CD4-positive, alpha-beta T cell treated with Interleukin-6 for 4 hours (primary cell): ENCODE data around the gene TBC1D14.

ENCODE experiments used
- DNase-seq: peaks from one replicate; pipeline ENCODE4 v3.0.0-alpha.2; 2020; ENCODE audit warnings: mixed read lengths

The TBC1D14 gene

GRCh38 chr4:6955261-6955911 lies 45.8 kb downstream of the TBC1D14 start:
- no peak for DNase-seq

- no peak for DNase-seq
These were observed 46.4 kb downstream of the TBC1D14 start for GRCh38 chr4:6956087-6956433.

- DNase-seq: no peak
These were observed 47.0 kb downstream of the TBC1D14 start for GRCh38 chr4:6956434-6957147.

GRCh38 chr4:6957148-6957520 lies 47.5 kb downstream of the TBC1D14 start:
- DNase-seq: no peak

GRCh38 chr4:6957994-6958393 lies 48.4 kb downstream of the TBC1D14 start:
- DNase-seq: no peak

GRCh38 chr4:6959261-6959660 lies 49.6 kb downstream of the TBC1D14 start:
- DNase-seq: no peak

- DNase-seq: no peak
These were observed 50.5 kb downstream of the TBC1D14 start for GRCh38 chr4:6960154-6960553.

- no peak for DNase-seq
These were observed 51.2 kb downstream of the TBC1D14 start for GRCh38 chr4:6960628-6961412.

GRCh38 chr4:6961496-6962210 lies 52.0 kb downstream of the TBC1D14 start:
- DNase-seq: no peak

- no peak for DNase-seq
These were observed 52.8 kb downstream of the TBC1D14 start for GRCh38 chr4:6962211-6963041.

- no peak for DNase-seq
These were observed 53.5 kb downstream of the TBC1D14 start for GRCh38 chr4:6963139-6963611.

GRCh38 chr4:6964858-6965257 lies 55.2 kb downstream of the TBC1D14 start:
- DNase-seq: no peak

GRCh38 chr4:6965329-6965728 lies 55.7 kb downstream of the TBC1D14 start:
- no peak for DNase-seq

- DNase-seq: no peak
These were observed 58.3 kb downstream of the TBC1D14 start for GRCh38 chr4:6967846-6968340.

GRCh38 chr4:6968496-6968895 lies 58.9 kb downstream of the TBC1D14 start:
- no peak for DNase-seq

- DNase-seq: no peak
These were observed 60.5 kb downstream of the TBC1D14 start for GRCh38 chr4:6969826-6970800.

- DNase-seq: no peak
These were observed 62.1 kb downstream of the TBC1D14 start for GRCh38 chr4:6971536-6972374.

GRCh38 chr4:6972375-6972650 lies 62.7 kb downstream of the TBC1D14 start:
- no peak for DNase-seq

- no peak for DNase-seq
These were observed 63.3 kb downstream of the TBC1D14 start for GRCh38 chr4:6972911-6973310.
